ENCODE data around the gene ATF2.

DNA sequence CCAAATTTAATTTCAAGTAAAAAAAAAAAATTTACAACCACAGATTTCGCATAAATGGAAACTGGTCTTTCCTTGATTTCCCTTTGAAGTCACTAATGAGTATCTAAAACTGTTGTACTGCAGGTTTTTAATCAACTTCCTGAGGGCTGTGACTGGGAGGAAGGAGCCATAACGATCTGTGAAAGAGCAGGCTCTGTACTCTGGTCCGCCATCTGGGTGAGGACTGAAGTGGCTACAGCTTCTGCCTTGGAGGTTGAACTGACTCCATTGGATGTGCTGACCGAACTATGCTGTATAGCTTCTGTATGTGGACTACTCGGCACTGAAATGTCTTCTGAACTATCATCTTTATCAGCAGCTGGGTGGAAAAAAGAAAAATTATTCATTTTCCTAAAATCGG, 93.5 kb downstream of the ATF2 start:
- TF ChIP-seq SUZ12 (IDR thresholded peaks at IDR 0.05): no peak
- TF ChIP-seq NFRKB (IDR thresholded peaks at IDR 0.05): no peak

Data from HEK293T (cell line).